SK-N-SH treated with all-trans-retinoic acid at 6 μM for 48 hours (cell line): ENCODE measurements around the gene GPR137C.

Experiments
- ATAC-seq: fragments of 200-7000 bp; cut with Tn5 transposase; 3 replicates; pipeline ENCODE4 v1.9.1; 2020; ENCODE audit warnings: mild to moderate bottlenecking, moderate library complexity
- ARNTL ChIP-seq: fragments of 450-650 bp; formaldehyde crosslinking; IDR thresholded peaks from 2 replicates; pipeline ENCODE4 v1.5.0; 2020; ENCODE audit warnings: low read depth, mild to moderate bottlenecking, moderate library complexity, borderline replicate concordance
- BACH2 ChIP-seq: fragments of 250-450 bp; sonication (Bioruptor Pico); IDR thresholded peaks from 2 replicates; pipeline ENCODE4 v1.9.0; 2021; ENCODE audit warnings: mild to moderate bottlenecking, borderline replicate concordance
- CSDC2 ChIP-seq: fragments of 250-450 bp; sonication (Bioruptor Pico); IDR thresholded peaks from 2 replicates; pipeline ENCODE4 v1.5.0; 2020; ENCODE audit warnings: mild to moderate bottlenecking, moderate library complexity
- CSRNP3 ChIP-seq: fragments of 250-450 bp; sonication (Bioruptor Pico); IDR thresholded peaks from 2 replicates; pipeline ENCODE4 v1.5.1; 2021; ENCODE audit warnings: mild to moderate bottlenecking, moderate library complexity
- ESRRG ChIP-seq: fragments of 250-450 bp; sonication (Bioruptor Pico); IDR thresholded peaks from 2 replicates; pipeline ENCODE4 v1.6.1; 2021; ENCODE audit warnings: mild to moderate bottlenecking
- GLIS3 ChIP-seq: fragments of 250-450 bp; sonication (Bioruptor Pico); IDR thresholded peaks from 2 replicates; pipeline ENCODE4 v1.5.0; 2020; ENCODE audit warnings: mild to moderate bottlenecking, moderate library complexity
- ISL1 ChIP-seq: fragments of 250-450 bp; sonication (Bioruptor Pico); IDR thresholded peaks from 2 replicates; pipeline ENCODE4 v2.1.2; 2022; ENCODE audit warnings: mild to moderate bottlenecking, moderate library complexity
- OSR1 ChIP-seq: fragments of 250-450 bp; sonication (Bioruptor Pico); IDR thresholded peaks from 2 replicates; pipeline ENCODE4 v1.8.0; 2022; ENCODE audit warnings: moderate library complexity, mild to moderate bottlenecking, inconsistent platforms
- PATZ1 ChIP-seq: fragments of 250-450 bp; sonication (Bioruptor Pico); IDR thresholded peaks from 2 replicates; pipeline ENCODE4 v1.8.0; 2020; ENCODE audit warnings: mild to moderate bottlenecking, moderate library complexity, borderline replicate concordance
- PPARA ChIP-seq: fragments of 250-450 bp; sonication (Bioruptor Pico); IDR thresholded peaks from 2 replicates; pipeline ENCODE4 v1.5.0; 2020; ENCODE audit warnings: mild to moderate bottlenecking, borderline replicate concordance
- RARB ChIP-seq: fragments of 250-450 bp; sonication (Bioruptor Pico); IDR thresholded peaks from 2 replicates; pipeline ENCODE4 v1.8.0; 2021; ENCODE audit warnings: mild to moderate bottlenecking, moderate library complexity
- SNAI2 ChIP-seq: fragments of 250-450 bp; sonication (Bioruptor Pico); IDR thresholded peaks from 2 replicates; pipeline ENCODE4 v1.5.0; 2020; ENCODE audit warnings: mild to moderate bottlenecking, moderate library complexity
- TCF4 ChIP-seq: fragments of 250-450 bp; sonication (Bioruptor Pico); IDR thresholded peaks from 2 replicates; pipeline ENCODE4 v1.8.0; 2021; ENCODE audit warnings: mild to moderate bottlenecking, moderate library complexity, borderline replicate concordance
- TOX ChIP-seq: fragments of 250-450 bp; sonication (Bioruptor Pico); IDR thresholded peaks from 2 replicates; pipeline ENCODE4 v1.8.0; 2021; ENCODE audit warnings: mild to moderate bottlenecking, moderate library complexity, borderline replicate concordance
- ZC3H10 ChIP-seq: fragments of 250-450 bp; sonication (Bioruptor Pico); IDR thresholded peaks from 2 replicates; pipeline ENCODE4 v1.5.1; 2021; ENCODE audit warnings: mild to moderate bottlenecking, moderate library complexity
- ZFP3 ChIP-seq: fragments of 250-450 bp; sonication (Bioruptor Pico); IDR thresholded peaks from 2 replicates; pipeline ENCODE4 v1.5.0; 2020; ENCODE audit warnings: mild to moderate bottlenecking, moderate library complexity
- ZFP30 ChIP-seq: fragments of 450-650 bp; formaldehyde crosslinking; IDR thresholded peaks from 2 replicates; pipeline ENCODE4 v1.5.0; 2022; ENCODE audit warnings: mild to moderate bottlenecking, moderate library complexity
- ZNF565 ChIP-seq: fragments of 450-650 bp; formaldehyde crosslinking; conservative IDR thresholded peaks from 2 replicates; pipeline ENCODE4 v1.5.0; 2020; ENCODE audit warnings: low read depth, mild to moderate bottlenecking, moderate library complexity
- ZNF70 ChIP-seq: fragments of 450-650 bp; formaldehyde crosslinking; IDR thresholded peaks from 2 replicates; pipeline ENCODE4 v1.5.0; 2020; ENCODE audit warnings: mild to moderate bottlenecking, moderate library complexity
- ZNF8 ChIP-seq: fragments of 450-650 bp; formaldehyde crosslinking; IDR thresholded peaks from 2 replicates; pipeline ENCODE4 v1.5.0; 2020; ENCODE audit warnings: mild to moderate bottlenecking, moderate library complexity
- TF ChIP-seq, protein P1 (sequence below): fragments of 250-450 bp; sonication (Bioruptor Pico); IDR thresholded peaks from 2 replicates; pipeline ENCODE4 v1.8.0; 2021; ENCODE audit warnings: low read depth, mild to moderate bottlenecking, moderate library complexity, borderline replicate concordance
- TF ChIP-seq, protein P2 (sequence below): fragments of 250-450 bp; sonication (Bioruptor Pico); IDR thresholded peaks from 2 replicates; pipeline ENCODE4 v1.5.1; 2020; ENCODE audit warnings: low read depth, mild to moderate bottlenecking, moderate library complexity

The GPR137C gene

GRCh38 chr14:52640137-52640536, 87.5 kb downstream of the GPR137C start:
- TF ChIP-seq GLIS3 (CRISPR knock-in tag): no peak
- no peak for TF ChIP-seq ZNF70
- TF ChIP-seq BACH2: no peak
- TF ChIP-seq, protein P1, sequence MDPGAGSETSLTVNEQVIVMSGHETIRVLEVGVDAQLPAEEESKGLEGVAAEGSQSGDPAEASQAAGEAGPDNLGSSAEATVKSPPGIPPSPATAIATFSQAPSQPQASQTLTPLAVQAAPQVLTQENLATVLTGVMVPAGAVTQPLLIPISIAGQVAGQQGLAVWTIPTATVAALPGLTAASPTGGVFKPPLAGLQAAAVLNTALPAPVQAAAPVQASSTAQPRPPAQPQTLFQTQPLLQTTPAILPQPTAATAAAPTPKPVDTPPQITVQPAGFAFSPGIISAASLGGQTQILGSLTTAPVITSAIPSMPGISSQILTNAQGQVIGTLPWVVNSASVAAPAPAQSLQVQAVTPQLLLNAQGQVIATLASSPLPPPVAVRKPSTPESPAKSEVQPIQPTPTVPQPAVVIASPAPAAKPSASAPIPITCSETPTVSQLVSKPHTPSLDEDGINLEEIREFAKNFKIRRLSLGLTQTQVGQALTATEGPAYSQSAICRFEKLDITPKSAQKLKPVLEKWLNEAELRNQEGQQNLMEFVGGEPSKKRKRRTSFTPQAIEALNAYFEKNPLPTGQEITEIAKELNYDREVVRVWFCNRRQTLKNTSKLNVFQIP (CRISPR knock-in tag): no peak
- no peak for TF ChIP-seq ZFP3 (CRISPR knock-in tag)
- TF ChIP-seq PATZ1: no peak
- TF ChIP-seq TCF4 (CRISPR knock-in tag): no peak
- TF ChIP-seq ESRRG: no peak
- TF ChIP-seq, all 23 proteins: peak for 0
- no peak for ATAC-seq

DNA sequence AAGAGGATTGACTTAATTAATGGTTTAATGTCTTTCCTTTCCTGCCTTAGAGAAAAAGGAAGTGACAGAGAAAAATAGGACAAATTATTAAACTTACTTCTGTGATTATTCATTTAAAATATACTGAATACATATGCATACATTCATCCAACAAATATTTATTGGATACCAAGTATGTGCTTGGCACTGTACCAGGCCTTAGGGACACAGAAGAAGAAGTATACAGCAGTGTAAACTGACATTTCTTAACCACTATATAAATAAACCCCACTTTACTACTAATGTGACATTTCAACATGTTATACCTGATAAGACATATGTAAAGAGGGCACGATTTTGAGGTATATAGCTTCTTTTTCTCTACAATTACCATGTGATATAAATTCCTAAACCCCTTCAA, 89.1 kb downstream of the GPR137C start:
- TF ChIP-seq BACH2 (no peak), PATZ1 (no peak), TOX (no peak), OSR1 (no peak)
- TF ChIP-seq, protein P1 (CRISPR knock-in tag): no peak
- ATAC-seq: no peak

- no peak for ATAC-seq
Observed at GRCh38 chr14:52649511-52649910, 96.9 kb downstream of the GPR137C start.

More at GRCh38 chr14:52649511-52649910, 96.9 kb downstream of the GPR137C start:
- TF ChIP-seq ESRRG (no peak), TCF4 (CRISPR knock-in tag) (no peak), SNAI2 (CRISPR knock-in tag) (no peak), BACH2 (no peak), PPARA (no peak), ISL1 (CRISPR knock-in tag) (no peak), CSDC2 (CRISPR knock-in tag) (no peak), ZNF565 (no peak), ARNTL (CRISPR knock-in tag) (no peak), PATZ1 (no peak), OSR1 (no peak), CSRNP3 (no peak), ZNF8 (CRISPR knock-in tag) (no peak), ZC3H10 (CRISPR knock-in tag) (no peak), RARB (no peak), ZNF70 (no peak), ZFP30 (CRISPR knock-in tag) (no peak), ZFP3 (CRISPR knock-in tag) (no peak)
- TF ChIP-seq, protein P2, sequence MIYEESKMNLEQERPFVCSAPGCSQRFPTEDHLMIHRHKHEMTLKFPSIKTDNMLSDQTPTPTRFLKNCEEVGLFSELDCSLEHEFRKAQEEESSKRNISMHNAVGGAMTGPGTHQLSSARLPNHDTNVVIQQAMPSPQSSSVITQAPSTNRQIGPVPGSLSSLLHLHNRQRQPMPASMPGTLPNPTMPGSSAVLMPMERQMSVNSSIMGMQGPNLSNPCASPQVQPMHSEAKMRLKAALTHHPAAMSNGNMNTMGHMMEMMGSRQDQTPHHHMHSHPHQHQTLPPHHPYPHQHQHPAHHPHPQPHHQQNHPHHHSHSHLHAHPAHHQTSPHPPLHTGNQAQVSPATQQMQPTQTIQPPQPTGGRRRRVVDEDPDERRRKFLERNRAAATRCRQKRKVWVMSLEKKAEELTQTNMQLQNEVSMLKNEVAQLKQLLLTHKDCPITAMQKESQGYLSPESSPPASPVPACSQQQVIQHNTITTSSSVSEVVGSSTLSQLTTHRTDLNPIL (CRISPR knock-in tag): no peak
- TF ChIP-seq, protein P1 (CRISPR knock-in tag): no peak
